Activated T-cell treated with anti-CD3 and anti-CD28 coated beads, Interleukin-2, amount 50 U/mL, for 48 hours (primary cell): Measurements from ENCODE around the gene AKIRIN2.
A peak's percentile ranks its signal among the peaks of the same experiment; 100 is the strongest.

ENCODE experiments used
- DNase-seq, 2 experiments: peaks; one replicate each; pipeline ENCODE4 v3.0.0-alpha.2; 2020

AKIRIN2 gene

DNA sequence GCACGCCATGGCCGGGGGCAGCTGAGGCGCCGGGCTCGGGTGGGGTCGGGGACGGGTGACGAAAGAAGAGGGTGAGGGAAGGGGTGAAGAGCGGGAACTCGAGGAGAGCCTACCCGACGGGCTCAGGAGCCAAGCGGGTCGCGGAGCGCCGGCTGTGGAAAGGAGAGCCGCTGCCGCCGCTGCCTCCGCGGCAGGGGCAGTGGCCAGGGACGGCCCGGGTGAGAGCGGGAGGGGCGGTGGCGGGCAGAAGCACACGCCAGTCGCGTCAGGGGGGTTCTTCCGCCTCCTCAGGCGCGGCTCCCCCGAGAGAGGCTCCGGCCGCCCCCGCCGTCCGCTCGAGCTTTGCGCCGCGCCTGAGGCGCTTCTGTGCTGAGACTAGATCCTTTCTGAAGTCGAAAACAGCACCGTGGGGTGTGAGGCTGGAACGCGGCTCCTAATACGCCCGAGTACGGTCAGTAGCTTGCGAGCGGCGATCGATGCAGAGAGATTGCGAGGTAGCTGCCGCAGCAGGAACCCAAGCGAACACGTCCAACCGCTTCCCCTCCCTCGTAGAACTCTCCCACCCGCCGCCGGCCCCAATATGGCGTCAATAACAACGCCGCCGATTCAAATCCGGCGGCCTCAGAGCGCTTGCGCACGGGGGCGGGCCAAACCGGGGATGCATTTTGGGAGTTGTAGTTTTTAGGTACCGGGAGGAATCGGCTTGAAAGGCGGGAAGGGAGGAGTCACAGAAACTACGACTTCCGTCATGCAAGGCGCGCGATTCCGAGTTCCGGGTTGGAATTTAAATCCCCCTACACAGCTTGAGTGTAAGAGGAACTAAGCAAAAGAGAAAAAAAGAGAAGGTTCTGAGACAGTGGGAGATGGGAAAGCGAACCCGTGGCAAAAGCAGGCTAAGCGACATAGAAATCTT is at the start of gene AKIRIN2:
Gene AKIRIN2, minus strand, starts transcription at position 558 of the 913 bp plus-strand sequence. Its CDS starts 549 bp downstream, at position 9.
- peak; percentile 97 to 98 for DNase-seq

DNA sequence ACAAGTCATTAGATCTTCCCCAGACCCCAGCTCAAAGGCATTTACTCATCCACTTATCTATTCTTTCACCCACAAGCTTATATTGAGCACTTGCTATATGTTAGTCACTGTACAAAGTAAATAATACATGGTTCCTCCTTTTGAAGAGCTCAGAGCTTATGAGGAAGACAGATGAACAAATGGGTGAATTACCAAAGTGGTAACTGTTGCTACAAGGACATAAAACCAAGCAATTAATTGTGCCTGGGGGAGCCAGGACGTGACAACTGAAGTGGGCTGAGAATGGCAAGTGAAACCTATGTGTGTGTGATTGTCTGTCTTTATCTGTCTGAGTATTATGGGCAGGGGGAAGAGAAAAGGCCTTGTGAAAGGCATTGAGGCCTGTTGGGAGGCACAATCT is 45.6 kb upstream of the AKIRIN2 start:
- no peak for DNase-seq

DNA sequence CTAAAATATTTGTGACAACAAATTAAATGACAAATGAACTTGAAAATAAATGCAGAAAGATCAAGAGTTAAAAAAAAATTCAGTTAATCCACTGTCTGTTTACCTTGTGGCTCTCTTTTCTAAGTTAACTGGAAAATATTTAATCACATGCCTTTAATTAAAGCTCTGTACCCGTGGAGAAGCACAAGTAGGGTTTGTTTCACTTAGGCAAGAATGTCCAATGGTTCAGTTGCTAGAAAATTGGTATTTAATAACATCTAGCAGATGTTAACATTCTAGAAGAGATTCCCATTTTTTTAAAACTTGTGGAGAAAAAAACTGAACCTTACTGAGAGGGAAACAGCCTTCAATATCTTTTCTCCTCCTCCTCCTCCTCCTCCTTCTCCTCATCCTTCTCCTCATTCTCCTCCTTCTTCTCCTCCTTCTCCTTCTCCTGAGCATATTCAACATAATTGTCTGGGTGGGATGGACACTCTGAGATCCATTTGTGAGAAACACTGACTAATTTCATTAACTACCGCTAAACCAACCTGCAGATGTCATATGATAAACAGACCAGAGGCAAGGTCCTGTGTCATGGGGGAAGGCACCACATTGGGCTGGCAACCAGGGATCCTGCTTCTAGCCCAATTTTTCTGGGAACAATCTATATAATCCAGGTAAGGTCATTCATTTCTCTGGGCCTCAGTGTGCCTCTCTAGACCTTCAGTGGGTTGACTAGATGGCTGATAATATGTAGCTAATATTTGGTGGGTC is 44.1 kb upstream of the AKIRIN2 start:
- no peak for DNase-seq

DNA sequence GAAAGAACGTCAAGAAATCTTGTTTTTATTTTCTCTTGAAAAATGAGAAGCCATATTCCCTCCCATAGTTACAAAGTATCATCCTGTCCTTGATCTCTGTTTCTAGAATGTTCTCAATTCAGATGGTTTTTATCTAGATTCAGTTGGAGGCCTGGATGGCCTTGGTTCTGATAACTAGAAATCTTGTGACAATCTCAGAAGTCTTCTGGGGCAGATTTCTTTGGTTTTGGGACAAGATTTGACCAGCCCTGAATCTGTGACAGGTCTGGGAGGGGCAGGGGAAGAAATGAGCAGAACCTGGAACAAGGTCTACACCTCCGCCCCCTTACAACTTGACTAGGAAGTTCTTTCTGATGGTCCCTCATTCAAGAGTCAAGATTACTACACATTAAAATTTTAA is 41.4 kb upstream of the AKIRIN2 start:
- no peak for DNase-seq

DNA sequence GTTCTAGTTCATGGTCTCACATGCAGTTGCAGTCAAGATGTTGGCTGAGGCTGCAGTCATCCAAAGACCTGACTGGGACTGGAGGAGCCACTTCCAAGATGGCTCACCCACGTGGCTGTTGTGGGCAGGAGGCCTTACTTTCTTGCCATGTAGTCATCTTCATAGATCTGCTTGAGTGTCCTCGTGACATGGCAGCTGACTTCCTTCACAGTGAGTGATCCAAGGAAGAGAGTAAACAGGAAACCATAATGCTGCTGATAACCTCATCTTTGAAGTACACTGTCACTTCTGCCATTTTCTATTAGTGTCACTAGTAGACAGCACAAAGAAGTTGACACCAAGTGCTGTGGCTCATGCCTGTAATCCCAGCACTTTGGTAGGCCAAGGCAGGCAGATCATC is 40.1 kb upstream of the AKIRIN2 start:
- peak; percentile 58 to 69 for DNase-seq

DNA sequence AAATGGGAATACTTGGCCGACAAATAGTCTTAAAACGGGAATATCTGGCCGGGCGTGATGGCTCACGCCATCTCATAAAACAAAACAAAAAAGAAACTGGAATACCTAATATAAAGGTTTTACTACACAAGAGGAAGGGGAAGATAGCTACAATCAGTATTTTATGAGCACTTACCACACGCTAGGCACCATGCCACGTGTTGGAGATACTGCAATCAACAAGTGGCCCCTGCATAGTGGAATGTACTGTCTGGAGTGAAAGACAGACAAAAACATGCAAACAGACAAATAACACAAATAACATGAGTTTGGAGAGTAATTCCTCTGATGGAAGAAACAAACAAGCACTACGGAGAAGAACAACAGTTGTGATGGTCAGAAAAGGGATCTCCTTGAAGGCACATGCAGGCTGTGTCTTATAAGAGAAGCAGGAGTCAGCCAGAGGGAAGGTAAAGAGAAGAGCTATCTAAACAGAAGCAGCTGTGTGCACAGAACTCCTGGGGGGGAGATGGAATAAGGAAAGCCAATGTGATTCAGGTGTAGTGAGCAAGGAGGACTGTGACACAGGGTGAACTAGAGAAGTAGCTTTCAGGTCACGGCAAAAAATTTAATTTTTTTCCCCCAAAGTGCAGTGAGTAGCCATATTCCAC is 39.1 kb upstream of the AKIRIN2 start:
- DNase-seq, result no peak

DNA sequence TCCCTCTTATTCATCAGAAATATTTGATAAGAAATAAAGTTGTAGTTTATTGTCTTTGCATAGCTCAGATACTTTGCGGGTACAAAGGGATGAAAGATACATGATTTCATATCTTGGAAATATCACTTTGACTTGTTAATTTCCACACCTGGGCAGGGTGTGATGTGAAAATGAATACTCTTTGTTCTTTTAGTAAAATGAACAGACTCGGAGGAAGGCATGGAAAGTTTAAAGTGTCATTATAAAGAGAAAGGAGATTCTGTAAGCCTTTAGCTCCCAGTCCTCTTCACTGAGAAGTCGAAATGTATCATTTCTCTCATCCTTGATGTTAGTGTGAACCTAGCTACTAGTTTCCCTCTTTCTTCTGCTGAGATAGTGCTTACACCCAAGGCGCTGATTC is 36.7 kb upstream of the AKIRIN2 start:
- DNase-seq, result no peak

DNA sequence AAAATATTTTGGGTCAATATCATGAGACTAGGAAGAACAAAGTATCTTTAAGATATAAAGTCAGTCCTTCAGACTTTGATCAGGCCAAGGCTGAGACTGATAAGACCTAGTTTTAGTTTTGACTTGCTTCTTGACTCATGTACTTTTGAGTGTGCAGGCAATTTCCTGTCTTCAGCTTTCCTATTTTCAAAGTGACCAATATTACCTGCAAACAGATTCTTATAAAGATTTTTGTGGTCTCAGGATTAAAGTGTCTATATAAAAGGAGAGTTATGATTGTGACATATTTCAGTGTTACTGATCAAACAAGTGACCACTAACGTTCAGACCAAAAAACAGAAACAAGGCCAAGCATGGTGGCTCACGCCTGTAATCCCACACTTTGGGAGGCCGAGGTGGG is 36.0 kb upstream of the AKIRIN2 start:
- DNase-seq, result no peak

DNA sequence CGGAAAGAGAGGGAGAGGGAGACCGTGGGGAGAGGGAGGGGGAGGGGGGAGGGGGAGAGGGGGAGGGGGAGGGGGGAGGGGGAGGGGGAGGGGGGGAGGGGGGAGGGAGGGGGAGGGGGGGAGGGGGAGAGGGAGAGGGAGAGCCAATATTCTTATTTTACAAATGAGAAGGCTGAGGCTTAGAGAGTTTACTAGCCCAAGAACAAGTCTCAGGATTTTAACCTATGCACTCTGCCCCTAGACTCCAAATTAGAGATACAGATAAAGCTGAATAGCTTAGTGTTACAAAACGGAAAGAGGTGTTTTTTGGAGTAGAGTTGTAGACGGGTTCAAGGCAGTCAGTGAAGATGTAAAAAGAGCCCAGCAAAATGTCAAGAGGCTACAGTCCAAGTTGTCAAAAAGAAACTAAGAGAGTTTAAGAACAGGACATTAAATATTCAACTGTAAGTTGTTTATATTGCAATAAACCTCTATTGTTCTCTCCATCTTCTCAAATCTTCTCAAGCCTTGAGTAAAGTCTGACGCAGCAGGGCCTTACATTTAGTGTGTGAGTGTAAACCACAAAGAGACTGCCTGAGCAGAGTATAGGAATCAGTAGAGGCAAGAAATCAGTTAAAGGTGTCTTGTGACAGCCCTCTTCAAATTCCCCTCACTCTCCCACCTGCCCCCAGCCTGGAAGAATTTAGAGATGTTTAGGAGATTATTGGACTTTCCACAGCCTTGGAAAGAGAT is 34.9 kb upstream of the AKIRIN2 start:
- DNase-seq, result no peak

DNA sequence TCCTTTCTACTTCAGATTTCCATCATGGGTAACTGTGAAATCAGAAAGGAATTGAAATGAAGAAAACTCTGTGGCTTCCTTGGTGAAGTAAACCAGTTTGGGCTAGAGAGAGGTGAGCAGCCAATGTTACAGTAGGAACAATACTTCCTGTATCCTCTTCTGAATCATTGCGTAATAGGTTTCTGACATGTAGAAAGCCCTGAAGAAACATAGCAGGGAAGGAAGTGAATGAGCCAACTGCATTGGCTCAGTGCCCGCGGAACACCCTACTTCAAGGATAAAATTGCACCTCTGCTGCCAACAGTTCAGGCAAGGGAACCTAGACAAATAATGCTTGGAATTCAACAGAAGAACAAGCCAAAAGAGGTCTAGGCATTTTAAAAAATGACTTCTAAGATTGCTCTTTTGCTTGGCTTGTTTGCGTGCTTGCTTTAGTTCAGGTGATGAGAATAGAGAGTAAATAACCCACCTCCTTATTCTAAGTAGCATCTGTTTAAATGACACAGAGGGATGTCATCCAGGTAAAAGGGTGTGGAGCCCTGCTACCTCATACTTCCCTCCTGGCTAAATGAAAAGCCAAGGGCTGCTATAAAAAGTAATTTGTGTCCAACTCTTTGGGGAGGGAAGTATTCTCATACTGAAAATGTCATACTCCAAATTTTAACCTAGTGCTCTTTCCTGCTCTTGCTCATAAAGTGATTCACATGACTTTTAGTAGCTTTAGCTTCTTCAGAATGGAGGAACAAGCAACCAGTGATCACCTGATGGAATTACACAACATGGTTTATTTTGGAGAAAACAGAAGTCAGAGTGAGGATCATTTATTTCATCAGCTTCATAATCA is 30.0 kb upstream of the AKIRIN2 start:
- DNase-seq, result peak in 1 of 2 experiments; percentile 30

DNA sequence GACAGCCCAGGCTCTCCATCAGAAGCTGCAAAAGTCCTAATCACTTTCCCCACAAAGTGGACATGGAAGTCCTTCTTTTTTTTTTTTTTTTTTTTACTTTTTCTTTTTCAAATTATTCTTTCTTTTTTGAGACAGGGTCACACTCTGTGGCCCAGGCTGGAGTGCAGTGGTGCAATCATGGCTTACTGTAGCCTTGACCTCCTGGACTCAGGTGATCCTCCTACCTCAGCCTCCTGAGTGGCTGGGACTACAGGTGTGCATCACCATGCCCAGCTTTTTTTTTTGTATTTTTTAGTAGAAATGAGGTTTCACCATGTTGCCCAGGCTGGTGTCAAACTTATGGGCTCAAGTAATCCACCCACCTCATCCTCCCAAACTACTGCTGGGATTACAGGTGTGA is 29.0 kb upstream of the AKIRIN2 start:
- DNase-seq, result no peak

DNA sequence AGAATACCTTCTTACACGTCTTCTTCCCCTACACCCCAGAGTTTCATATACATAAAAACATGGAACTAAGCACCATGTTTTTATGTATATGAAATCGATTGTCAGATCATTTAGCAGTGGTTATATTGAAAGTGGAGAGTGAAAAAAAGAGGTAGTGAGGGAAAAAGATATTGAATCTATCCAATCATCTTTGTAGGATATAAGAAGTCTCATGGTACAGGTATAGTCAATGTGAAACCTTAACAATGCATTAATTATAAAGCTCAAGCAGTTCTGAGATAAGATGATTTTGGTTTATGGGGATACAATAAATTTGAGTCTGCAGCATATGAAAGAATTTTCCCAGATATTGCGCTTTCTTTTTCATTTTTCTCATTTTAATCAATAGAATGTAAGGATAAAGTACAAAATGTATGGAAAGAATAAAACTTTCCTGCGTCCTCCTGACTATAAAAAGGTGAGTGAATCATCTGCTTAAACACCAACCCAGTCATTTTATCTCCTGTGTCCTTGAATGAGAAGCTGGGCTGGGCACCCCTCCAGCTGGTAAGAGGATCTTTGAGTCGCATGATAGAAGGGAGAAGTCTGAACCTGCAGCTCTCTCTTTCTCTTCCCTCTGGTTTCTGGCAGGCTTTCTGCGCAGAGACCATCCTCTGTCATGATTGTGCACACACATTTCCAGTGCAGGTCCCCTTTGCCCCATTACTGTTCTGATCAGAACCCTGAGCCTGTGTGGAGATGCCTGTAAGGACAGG is 28.1 kb upstream of the AKIRIN2 start:
- no peak for DNase-seq

DNA sequence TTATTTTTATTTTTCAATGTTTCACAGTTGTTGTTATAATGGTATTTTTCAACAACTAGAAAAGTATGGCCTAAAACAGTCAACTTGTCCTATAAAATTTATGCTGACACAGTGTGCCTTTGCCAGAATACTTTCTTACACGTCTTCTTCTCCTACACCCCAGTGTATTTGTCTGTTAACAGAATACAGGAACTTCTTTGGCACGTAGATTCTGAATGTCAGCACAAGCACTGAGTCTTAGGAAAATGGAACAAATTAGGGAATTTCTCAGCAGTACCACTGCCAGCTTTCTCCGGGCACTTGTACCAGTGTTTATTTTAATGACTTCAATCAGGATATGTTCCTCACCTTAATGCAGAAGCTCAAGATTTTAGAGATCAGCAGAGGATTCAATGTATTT is 26.7 kb upstream of the AKIRIN2 start:
- DNase-seq, result no peak

DNA sequence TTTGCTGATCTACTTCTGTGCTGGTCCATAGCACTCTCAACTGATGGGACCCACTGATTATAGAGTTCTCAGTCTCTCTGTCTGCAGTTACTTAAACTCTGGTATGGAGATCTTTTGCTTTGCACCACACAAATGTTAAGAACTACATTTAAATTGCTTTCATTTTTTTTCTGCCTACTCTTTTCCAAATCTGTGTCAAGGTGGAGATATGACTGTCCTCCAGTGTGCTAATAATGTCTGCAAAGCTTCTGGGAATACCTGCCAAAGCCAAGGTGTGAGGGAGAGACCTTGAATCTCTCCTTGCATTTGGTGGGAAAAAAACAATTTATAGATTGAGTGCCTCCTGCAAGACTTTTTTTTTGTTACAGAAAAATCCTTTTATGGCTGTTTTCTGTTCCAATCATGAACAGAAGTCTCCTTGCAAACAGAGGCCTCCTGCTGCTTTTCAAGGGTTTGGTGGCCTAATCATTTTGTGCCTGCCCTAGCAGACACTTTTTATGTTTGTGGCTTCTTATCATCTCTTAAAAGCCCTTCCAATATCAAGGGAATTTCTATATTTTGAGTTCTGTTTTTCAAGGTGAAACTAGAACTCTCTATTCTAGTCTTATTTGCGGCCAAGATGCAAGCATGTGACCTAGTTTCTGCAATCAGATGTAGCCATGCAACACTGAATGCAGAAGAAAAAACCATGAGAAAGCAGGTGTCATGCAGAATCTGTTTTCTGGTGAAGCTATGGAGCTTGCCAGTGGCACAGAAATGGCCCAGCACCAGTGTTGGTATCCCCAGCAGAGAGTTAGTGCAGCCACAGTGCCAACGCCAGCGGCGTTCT is 23.2 kb upstream of the AKIRIN2 start:
- no peak for DNase-seq

DNA sequence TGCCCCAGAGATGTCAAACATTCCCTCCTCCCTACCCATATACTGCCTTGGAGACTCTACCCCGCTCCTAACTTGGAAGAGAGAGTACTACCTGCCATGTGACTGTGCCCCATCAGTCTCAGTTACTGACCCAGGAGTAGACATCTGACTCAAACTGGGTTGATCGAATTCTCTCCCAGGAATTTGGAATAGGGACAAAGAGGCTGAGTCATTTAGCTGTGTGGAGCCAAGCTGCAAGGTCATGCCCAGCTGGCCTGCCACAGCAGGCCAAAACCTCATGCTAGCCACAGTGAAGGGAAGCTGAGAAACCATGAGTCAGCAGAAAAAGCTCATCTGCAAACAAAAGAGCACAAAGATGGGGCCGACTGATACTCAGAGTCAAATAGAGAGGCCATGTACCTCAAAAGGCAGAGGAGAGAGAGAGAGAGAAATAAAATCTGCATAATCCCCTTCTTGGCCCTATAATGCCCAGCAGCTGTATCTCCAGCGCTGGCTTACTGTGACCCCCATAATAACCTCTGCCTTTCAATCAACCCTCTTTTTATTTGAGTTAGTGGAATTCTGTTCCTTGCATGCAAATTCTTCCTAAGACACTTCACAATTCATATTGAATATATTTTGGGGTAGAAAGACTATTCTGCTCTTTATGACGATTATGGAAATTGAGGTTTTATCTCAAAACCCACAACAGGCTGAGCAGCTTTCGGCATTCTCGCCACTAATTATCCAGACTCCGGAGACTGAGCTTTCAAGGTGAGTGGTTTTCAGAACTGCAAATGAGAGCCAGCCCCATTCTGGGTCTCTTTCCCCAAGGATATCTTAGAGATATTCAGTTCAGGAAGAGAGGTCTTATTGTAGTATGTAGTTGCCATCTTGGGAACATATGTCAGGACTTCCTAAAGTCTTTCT is 21.4 kb upstream of the AKIRIN2 start:
- DNase-seq, result no peak

DNA sequence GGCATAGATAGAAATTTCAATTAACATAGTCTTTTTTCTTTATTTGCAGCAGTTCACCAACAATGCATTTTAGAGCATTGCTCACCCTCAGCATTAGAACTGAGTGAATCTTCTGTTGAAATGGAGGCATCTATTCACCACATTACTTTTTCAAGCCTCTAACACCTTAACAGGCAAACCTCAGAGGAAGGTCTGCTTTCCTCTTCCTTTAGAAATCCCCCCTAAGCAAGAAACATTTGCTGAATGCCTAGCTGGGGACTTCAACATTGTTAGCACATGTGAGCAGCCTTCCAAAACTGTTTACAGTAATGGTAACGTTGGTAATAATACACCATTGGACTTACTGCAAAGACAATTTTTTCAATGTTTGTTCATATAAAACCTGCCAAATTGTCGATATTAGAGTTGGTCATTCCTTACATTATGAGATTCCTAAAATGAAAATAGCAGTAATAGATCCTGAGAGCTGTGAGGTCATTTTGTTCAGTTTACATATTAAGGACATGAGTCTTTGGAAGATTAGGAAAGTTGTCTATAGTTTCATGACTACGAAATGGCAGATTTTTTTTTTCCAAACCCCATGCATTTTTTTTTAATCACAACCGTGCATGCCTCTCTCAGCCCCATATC is 20.6 kb upstream of the AKIRIN2 start:
- no peak for DNase-seq

DNA sequence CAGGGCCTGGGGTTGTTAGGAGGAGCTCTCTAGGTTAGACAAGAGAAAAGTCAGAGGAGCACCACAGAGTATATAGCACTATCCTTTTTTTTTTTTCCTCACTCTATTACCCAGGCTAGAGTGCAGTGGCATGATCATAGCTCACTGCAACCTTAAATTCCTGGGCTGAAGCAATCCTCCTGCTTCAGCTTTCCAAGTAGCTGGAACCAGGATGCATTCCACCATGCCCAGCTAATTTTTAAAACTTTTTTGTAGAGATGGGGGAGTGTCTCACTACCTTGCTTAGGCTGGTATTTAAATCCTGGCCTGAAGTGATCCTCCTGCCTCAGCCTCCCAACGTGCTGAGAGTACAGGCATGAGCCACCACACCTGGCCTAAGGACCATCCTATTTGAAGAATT is 19.3 kb upstream of the AKIRIN2 start:
- no peak for DNase-seq

DNA sequence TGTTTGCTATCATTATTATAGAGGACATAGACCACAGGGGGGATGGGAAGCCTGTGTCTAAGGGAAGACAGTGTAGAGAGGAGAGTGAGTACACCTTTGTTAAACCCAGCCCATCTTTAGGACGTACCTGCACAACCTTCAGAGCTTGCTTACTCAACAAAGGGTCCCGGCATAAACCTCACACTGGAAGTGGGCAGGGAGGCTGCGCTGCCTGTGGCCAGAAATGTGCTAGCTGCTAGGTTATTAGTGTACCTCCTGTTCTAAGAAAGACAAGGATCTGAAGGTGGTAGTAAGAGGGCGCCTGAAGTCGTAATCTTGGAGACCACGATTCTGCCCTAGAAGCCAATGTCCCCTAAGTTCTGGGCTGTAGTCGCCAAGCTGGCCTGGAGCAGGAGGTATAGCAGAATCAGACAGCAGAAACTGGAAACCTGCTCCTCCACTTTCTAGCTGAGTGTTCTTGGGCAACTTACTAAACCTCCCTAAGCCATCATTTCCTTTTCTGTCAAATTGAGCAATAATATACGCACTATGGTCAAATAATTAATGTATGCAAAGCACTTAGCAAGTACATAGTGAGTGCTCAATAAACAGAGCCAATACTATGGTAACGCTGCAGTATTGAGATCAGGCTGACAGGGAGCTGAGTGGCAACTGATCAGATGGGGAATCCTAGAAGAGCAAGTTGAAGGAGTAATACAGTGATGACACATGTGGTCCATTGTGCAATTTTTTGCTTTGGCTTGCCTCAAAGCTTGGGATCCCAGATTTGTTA is 16.8 kb upstream of the AKIRIN2 start:
- no peak for DNase-seq
